ENCODE results near the gene HPS5. TPM values are rescaled to one million over a fixed set of nuclear protein-coding genes. Genes with fewer than 3 reads are reported as not detected.
"Not testable (repeated sequence)": the region's sequence is repeated elsewhere in the genome, so short reads cannot be mapped to it uniquely, and the experiment has no call there.

Gene HPS5
- total RNA-seq, 1 experiment from 2014 or later: 18.9 TPM

GRCh38 chr11:18329196-18329870, 7.4 kb upstream of the HPS5 start:
- peak overlapping the region; percentile 69 for H3K27ac ChIP-seq (ENCODE audit: low read depth, low read length, poor library complexity, severe bottlenecking)
- ChIA-PET CTCF (no interaction called here), POLR2A (ENCODE audit: low non-redundant PET) (no interaction called here)
- no TSS peak for BruUV-seq (replicated peaks)
- peaks cover 39% of the 10 kb centered on the region for H3K36me3 ChIP-seq (ENCODE audit: insufficient read depth, low read length, poor library complexity, severe bottlenecking)
- H3K9me3 ChIP-seq (ENCODE audit: low read depth, low read length, poor library complexity, severe bottlenecking): no peaks in the 10 kb centered on the region
- DNase-seq (ENCODE audit: low spot score): no peak
- no peak for TF ChIP-seq EZH2 (IDR thresholded peaks at IDR 0.05; ENCODE audit: borderline replicate concordance, low read depth, low read length, poor library complexity, severe bottlenecking)
- TF ChIP-seq CTCF (conservative IDR thresholded peaks at IDR 0.05; ENCODE audit: low read depth, low read length): no peak
- H3K4me1 ChIP-seq (ENCODE audit: insufficient read depth, low read length, poor library complexity, severe bottlenecking): peaks cover 11% of the 10 kb centered on the region
- no peak overlapping the region for H3K4me3 ChIP-seq (ENCODE audit: low read depth, low read length, poor library complexity, severe bottlenecking)
- H3K27me3 ChIP-seq (replicated peaks; ENCODE audit: insufficient read depth, low read depth, low read length, poor library complexity): no peaks in the 10 kb centered on the region
- intact Hi-C loops (cut with micrococcal nuclease; ENCODE audit: unreplicated experiment): no loop called here

GRCh38 chr11:18324381-18324780, 2.4 kb upstream of the HPS5 start:
- no TSS peak for BruUV-seq (replicated peaks)
- intact Hi-C loops (cut with micrococcal nuclease; ENCODE audit: unreplicated experiment): no loop called here
- Histone ChIP-seq H3K27ac (ENCODE audit: low read depth, low read length, poor library complexity, severe bottlenecking) (peak overlapping the region; percentile 19), H3K36me3 (ENCODE audit: insufficient read depth, low read length, poor library complexity, severe bottlenecking) (peaks cover 18% of the 10 kb centered on the region), H3K4me3 (ENCODE audit: low read depth, low read length, poor library complexity, severe bottlenecking) (no peak overlapping the region), H3K4me1 (ENCODE audit: insufficient read depth, low read length, poor library complexity, severe bottlenecking) (peaks cover 22% of the 10 kb centered on the region), H3K9me3 (ENCODE audit: low read depth, low read length, poor library complexity, severe bottlenecking) (no peaks in the 10 kb centered on the region), H3K27me3 (replicated peaks; ENCODE audit: insufficient read depth, low read depth, low read length, poor library complexity) (no peaks in the 10 kb centered on the region)
- TF ChIP-seq CTCF (conservative IDR thresholded peaks at IDR 0.05; ENCODE audit: low read depth, low read length): no peak
- no peak for TF ChIP-seq EZH2 (IDR thresholded peaks at IDR 0.05; ENCODE audit: borderline replicate concordance, low read depth, low read length, poor library complexity, severe bottlenecking)
- no peak for DNase-seq (ENCODE audit: low spot score)
- ChIA-PET POLR2A (ENCODE audit: low non-redundant PET) (no interaction called here), CTCF (no interaction called here)

- DNase-seq (ENCODE audit: low spot score); CTCF ChIA-PET; POLR2A ChIA-PET (ENCODE audit: low non-redundant PET); H3K27me3 ChIP-seq (replicated peaks; ENCODE audit: insufficient read depth, low read depth, low read length, poor library complexity); BruUV-seq (replicated peaks); H3K9me3 ChIP-seq (ENCODE audit: low read depth, low read length, poor library complexity, severe bottlenecking): not testable (repeated sequence)
- Histone ChIP-seq H3K27ac (ENCODE audit: low read depth, low read length, poor library complexity, severe bottlenecking) (peak overlapping the region; percentile 19), H3K4me1 (ENCODE audit: insufficient read depth, low read length, poor library complexity, severe bottlenecking) (peaks cover 17% of the 10 kb centered on the region), H3K36me3 (ENCODE audit: insufficient read depth, low read length, poor library complexity, severe bottlenecking) (peaks cover 18% of the 10 kb centered on the region), H3K4me3 (ENCODE audit: low read depth, low read length, poor library complexity, severe bottlenecking) (peak overlapping the region; percentile 61)
- intact Hi-C loops (cut with micrococcal nuclease; ENCODE audit: unreplicated experiment): loop anchor here (2.0 kb wide), 1 partner anchor 71 kb away; the partner anchor contains the start of gene LDHA
Observed at GRCh38 chr11:18323881-18324280, 1.9 kb upstream of the HPS5 start.
